ENCODE data around the gene TCEA2. TPM values are rescaled to one million over a fixed set of nuclear protein-coding genes. Genes with fewer than 3 reads are reported as not detected.

The TCEA2 gene
- total RNA-seq, 4 donors from 2014 or later, result 22.8 to 59.0 (median 43.6) TPM

DNA sequence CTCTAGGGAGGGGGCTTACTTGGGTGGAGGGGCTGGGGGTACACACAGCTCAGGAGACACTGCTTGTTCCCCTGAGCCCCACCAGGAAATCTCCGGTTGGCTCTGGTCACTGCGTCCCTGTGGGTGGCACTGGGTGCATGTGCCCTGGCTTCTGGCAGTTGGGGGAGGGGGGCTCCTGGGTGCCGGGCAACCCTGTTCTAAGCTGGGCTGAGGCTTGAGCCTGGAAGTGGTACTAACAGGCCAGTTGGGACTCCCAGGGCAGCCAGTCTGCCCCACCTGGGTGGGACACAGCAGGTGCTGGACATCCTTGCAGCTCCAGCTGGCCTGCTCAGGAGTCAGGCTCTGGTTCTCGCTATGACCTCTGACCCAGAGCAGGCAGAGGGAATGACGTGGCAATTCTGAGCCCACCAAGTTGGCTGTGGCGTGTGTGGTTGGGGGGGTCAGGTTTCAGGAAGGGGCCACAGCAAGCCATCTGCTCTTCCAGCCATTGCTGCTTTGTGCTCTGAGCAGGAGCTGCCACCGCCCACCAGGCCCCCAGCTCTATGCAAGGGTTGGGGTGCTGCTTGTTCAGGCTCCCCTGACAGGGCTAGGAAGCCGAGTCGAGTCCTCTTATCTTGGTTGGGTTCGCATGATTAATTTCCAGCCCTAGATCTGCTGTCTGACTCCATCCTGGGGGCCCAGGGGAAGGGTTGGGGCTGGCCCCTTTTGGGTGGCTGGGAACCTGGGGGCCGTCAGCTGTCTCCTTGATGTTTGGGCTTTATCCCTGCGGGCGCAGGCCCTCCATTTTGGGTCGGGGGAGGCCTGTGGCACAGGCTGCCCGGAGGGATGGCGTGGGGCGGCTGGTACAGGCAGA is 26.4 kb upstream of the TCEA2 start:
- Histone ChIP-seq H3K9me3 (no peaks in the 10 kb centered on the region), H3K36me3 (peaks cover 16 to 43% (median 38%) of the 10 kb centered on the region in 4 donors), H3K27me3 (peaks cover 3 to 65% (median 51%) of the 10 kb centered on the region in 4 donors), H3K4me1 (peaks cover 29 to 45% (median 42%) of the 10 kb centered on the region in 4 donors), H3K27ac (replicated peaks in 1 of 4) (no peak overlapping the region), H3K4me3 (no peak overlapping the region)
- no peak for DNase-seq (ENCODE audit: extremely low spot score)
- intact Hi-C loops (cut with DNase I), result no loop called here
- no peak for TF ChIP-seq POLR2A (IDR thresholded peaks at IDR 0.05; ENCODE audit: low read depth)
- WGBS, result 63% methylated on average over 4 of the region's 17 CpGs

DNA sequence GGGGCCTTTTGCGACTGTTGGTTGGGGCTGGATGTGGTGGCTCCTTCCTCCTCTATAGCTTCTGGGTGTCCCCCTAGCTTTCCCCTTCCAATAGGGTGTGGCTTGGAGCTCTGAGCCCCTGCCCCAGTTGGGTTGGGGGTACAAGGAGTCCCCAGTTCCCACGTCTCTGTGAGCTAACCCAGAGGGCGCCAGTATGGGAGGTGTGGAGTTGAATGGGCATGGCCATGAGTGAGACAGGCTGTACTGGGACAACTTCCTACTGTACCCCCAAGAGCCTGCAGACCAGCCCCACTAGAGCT is 25.9 kb upstream of the TCEA2 start:
- DNase-seq (ENCODE audit: extremely low spot score), result no peak
- Histone ChIP-seq H3K36me3 (peaks cover 10 to 37% (median 32%) of the 10 kb centered on the region in 4 donors), H3K4me1 (peaks cover 34 to 51% (median 48%) of the 10 kb centered on the region in 4 donors), H3K9me3 (no peaks in the 10 kb centered on the region), H3K4me3 (no peak overlapping the region), H3K27me3 (peaks cover 3 to 71% (median 57%) of the 10 kb centered on the region in 4 donors), H3K27ac (replicated peaks in 1 of 4) (no peak overlapping the region)
- intact Hi-C loops (cut with DNase I), result no loop called here
- 67% methylated on average over 2 of the region's 3 CpGs for WGBS
- TF ChIP-seq CTCF (IDR thresholded peaks at IDR 0.05), result no peak
- no peak for TF ChIP-seq EP300 (IDR thresholded peaks at IDR 0.05)
- no peak for TF ChIP-seq POLR2AphosphoS5 (IDR thresholded peaks at IDR 0.05)
- no peak for TF ChIP-seq POLR2A (IDR thresholded peaks at IDR 0.05; ENCODE audit: low read depth)

DNA sequence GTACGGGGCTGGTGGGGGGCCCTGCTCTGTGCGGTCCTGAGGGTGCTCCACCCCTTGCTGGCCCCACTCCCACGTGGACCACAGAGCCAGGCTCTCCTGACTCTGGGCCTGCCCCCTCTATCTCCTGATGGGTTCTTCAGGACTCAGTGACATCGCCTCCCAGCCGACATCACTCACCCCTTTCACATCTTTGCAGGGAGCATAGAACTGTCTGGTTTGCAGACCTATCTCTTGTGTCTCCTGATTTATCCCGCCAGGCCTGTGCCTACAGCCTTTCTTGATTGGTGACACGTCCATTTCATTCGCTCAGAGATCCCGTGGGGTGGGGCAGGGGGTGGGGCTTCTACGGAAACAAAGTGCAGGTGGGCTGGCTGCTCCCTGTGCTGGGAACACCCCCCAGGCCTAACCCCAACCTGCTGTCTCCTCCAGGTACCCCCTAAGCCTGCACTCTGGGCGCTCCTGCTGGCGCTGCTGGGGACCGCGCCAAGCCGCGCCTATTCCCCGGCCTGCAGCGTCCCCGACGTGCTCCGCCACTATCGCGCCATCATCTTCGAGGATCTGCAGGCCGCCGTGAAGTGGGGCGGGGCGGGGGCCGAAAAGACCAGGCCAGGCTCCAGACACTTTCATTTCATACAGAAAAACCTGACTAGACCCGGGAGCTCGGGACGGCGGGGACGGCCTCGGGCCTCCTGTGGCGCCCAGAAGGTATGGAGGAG is 25.3 kb upstream of the TCEA2 start:
- intact Hi-C loops (cut with DNase I), result no loop called here
- peaks cover 37 to 55% (median 53%) of the 10 kb centered on the region in 4 donors for H3K4me1 ChIP-seq
- H3K4me3 ChIP-seq, result peak overlapping the region; percentile 51 to 60 (median 56)
- H3K9me3 ChIP-seq, result no peaks in the 10 kb centered on the region
- H3K27me3 ChIP-seq, result peaks cover 3 to 76% (median 61%) of the 10 kb centered on the region in 4 donors
- TF ChIP-seq POLR2AphosphoS5 (IDR thresholded peaks at IDR 0.05) (no peak), EP300 (IDR thresholded peaks at IDR 0.05) (no peak), CTCF (IDR thresholded peaks at IDR 0.05) (no peak), POLR2A (IDR thresholded peaks at IDR 0.05; ENCODE audit: low read depth) (no peak)
- H3K36me3 ChIP-seq, result peaks cover 6 to 32% (median 27%) of the 10 kb centered on the region in 4 donors
- DNase-seq (ENCODE audit: extremely low spot score), result no peak
- H3K27ac ChIP-seq (replicated peaks in 1 of 4), result no peak overlapping the region
- 19% methylated on average over 17 of the region's 36 CpGs for WGBS

- Histone ChIP-seq H3K4me3 (peak overlapping the region; percentile 51 to 60 (median 56)), H3K36me3 (peaks cover 6 to 27% (median 21%) of the 10 kb centered on the region in 4 donors), H3K27ac (replicated peaks in 1 of 4) (peak overlapping the region in 2 of 4 donors; percentile 53 to 70), H3K9me3 (no peaks in the 10 kb centered on the region), H3K27me3 (peaks cover 3 to 82% (median 61%) of the 10 kb centered on the region in 4 donors), H3K4me1 (peaks cover 37 to 55% (median 53%) of the 10 kb centered on the region in 4 donors)
- intact Hi-C loops (cut with DNase I), result no loop called here
- DNase-seq (ENCODE audit: extremely low spot score), result no peak
- TF ChIP-seq EP300 (IDR thresholded peaks at IDR 0.05) (no peak), POLR2AphosphoS5 (IDR thresholded peaks at IDR 0.05) (no peak), CTCF (IDR thresholded peaks at IDR 0.05) (no peak), POLR2A (IDR thresholded peaks at IDR 0.05; ENCODE audit: low read depth) (no peak)
- WGBS, result no CpG with 5 or more reads among the region's 30 CpGs
Observed at GRCh38 chr20:64038224-64038564, 24.8 kb upstream of the TCEA2 start.

Measured in esophagus muscularis mucosa (tissue), 4 donors.